ENCODE measurements around the gene KLHL35. TPM values are rescaled to one million over a fixed set of nuclear protein-coding genes. Genes with fewer than 3 reads are reported as not detected.

KLHL35 gene
- total and polyA plus RNA-seq, 2 experiments from 2014 or later: 0.10 to 0.28 TPM

DNA sequence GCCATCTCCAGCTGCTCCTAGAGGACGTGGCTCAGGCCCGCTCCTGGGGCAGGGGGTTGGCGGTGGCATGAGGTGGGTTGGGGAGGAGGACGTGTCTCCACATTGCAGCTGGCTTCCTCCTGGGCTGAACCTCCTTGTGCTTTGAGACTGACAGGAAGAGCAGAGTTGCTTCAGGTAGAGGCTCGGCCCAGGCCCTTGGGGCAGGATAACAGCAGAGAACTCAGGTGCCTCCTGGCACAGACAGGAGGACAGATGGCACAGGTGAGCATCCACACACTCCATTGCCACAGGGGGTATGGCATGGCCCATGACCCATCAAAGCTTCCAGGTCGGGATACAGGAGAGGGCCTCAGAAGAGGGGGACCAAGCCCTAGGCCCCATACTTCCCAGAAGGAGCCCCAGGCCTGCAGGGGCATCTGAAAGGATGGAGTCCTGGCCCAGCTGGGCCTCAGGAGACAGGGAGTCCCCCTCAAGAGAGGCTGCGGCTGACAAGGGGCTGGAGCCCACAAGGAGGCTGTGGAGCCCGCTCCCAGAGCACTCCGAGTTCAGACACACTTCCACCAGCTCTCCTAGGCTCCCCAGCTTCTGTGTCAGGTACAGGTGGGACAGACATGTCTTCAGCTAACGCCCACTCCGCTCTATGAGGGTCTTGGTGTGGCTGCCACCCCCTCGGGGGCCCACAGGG, 2.0 kb upstream of the KLHL35 start (continued):
- TF ChIP-seq, protein P1, sequence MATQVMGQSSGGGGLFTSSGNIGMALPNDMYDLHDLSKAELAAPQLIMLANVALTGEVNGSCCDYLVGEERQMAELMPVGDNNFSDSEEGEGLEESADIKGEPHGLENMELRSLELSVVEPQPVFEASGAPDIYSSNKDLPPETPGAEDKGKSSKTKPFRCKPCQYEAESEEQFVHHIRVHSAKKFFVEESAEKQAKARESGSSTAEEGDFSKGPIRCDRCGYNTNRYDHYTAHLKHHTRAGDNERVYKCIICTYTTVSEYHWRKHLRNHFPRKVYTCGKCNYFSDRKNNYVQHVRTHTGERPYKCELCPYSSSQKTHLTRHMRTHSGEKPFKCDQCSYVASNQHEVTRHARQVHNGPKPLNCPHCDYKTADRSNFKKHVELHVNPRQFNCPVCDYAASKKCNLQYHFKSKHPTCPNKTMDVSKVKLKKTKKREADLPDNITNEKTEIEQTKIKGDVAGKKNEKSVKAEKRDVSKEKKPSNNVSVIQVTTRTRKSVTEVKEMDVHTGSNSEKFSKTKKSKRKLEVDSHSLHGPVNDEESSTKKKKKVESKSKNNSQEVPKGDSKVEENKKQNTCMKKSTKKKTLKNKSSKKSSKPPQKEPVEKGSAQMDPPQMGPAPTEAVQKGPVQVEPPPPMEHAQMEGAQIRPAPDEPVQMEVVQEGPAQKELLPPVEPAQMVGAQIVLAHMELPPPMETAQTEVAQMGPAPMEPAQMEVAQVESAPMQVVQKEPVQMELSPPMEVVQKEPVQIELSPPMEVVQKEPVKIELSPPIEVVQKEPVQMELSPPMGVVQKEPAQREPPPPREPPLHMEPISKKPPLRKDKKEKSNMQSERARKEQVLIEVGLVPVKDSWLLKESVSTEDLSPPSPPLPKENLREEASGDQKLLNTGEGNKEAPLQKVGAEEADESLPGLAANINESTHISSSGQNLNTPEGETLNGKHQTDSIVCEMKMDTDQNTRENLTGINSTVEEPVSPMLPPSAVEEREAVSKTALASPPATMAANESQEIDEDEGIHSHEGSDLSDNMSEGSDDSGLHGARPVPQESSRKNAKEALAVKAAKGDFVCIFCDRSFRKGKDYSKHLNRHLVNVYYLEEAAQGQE (IDR thresholded peaks at IDR 0.05; ENCODE audit: unreplicated experiment): no peak
- TF ChIP-seq POLR2AphosphoS5 (IDR thresholded peaks at IDR 0.05; ENCODE audit: low read depth): no peak
- TF ChIP-seq, protein P2, sequence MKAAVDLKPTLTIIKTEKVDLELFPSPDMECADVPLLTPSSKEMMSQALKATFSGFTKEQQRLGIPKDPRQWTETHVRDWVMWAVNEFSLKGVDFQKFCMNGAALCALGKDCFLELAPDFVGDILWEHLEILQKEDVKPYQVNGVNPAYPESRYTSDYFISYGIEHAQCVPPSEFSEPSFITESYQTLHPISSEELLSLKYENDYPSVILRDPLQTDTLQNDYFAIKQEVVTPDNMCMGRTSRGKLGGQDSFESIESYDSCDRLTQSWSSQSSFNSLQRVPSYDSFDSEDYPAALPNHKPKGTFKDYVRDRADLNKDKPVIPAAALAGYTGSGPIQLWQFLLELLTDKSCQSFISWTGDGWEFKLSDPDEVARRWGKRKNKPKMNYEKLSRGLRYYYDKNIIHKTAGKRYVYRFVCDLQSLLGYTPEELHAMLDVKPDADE (IDR thresholded peaks at IDR 0.05): no peak
- no peak for TF ChIP-seq NANOG (IDR thresholded peaks at IDR 0.05; ENCODE audit: borderline replicate concordance)
- TF ChIP-seq ZNF331 (CRISPR knock-in tag; IDR thresholded peaks at IDR 0.05; ENCODE audit: low read depth): no peak
- no peak for TF ChIP-seq ZNF114 (CRISPR knock-in tag; IDR thresholded peaks at IDR 0.05)
- no peak for TF ChIP-seq JUNB (IDR thresholded peaks at IDR 0.05; ENCODE audit: unreplicated experiment)
- TF ChIP-seq EZH2phosphoT487 (IDR thresholded peaks at IDR 0.05; ENCODE audit: unreplicated experiment): no peak

DNA sequence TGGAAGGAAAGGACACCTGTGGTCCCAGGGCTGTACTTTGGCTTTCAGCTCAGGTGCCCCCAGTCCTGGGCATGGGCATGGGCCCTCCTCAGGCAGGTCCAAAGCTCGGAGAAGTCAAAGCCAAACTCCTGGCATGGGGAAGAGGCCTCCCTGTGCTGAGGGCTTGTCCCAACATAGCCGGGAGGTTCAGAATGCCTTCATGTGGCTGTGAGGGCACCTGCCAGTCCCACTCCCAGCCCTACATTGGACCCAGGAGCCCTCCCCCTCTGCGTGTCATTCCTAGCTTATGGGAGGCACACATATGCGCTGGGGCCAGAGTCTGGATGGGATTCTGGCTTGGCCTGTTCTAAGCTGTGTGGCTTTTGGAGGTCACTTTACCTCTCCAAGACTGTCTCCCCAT, 1.0 kb upstream of the KLHL35 start:
- peaks cover 8% of the 10 kb centered on the region for H3K9me3 Mint-ChIP-seq
- H3K4me3 Mint-ChIP-seq: no peak overlapping the region
- H3K4me1 ChIP-seq (ENCODE audit: insufficient read depth): peaks cover 13% of the 10 kb centered on the region
- no peak overlapping the region for H3K27ac ChIP-seq (ENCODE audit: low read depth)
- H4K20me1 ChIP-seq (replicated peaks; ENCODE audit: insufficient read depth): no peaks in the 10 kb centered on the region
- ATAC-seq (no peak), DNase-seq (ENCODE audit: low spot score) (no peak)
- no peak overlapping the region for H3K4me2 ChIP-seq
- no peak overlapping the region for H3K27ac Mint-ChIP-seq
- H3K36me3 Mint-ChIP-seq (ENCODE audit: low read depth): peaks cover 7% of the 10 kb centered on the region
- H2AFZ ChIP-seq: no peak overlapping the region
- peaks cover 48% of the 10 kb centered on the region for H3K27me3 Mint-ChIP-seq (ENCODE audit: insufficient read depth, low read depth, poor library complexity)
- peaks cover 45% of the 10 kb centered on the region for H3K27me3 ChIP-seq (ENCODE audit: insufficient read depth)
- peaks cover 39% of the 10 kb centered on the region for H3K4me1 Mint-ChIP-seq
- no peak overlapping the region for H3K4me3 ChIP-seq
- no peaks in the 10 kb centered on the region for H3K36me3 ChIP-seq (ENCODE audit: insufficient read depth)
- H3F3A ChIP-seq (replicated peaks; ENCODE audit: low read depth): peaks cover 5% of the 10 kb centered on the region; the same call in 1 of the 2 replicates
- H3K9me2 ChIP-seq (ENCODE audit: insufficient read depth): no peaks in the 10 kb centered on the region
- no peaks in the 10 kb centered on the region for H3K79me2 ChIP-seq (replicated peaks; ENCODE audit: insufficient read depth)
- TF ChIP-seq POLR2AphosphoS5 (IDR thresholded peaks at IDR 0.05; ENCODE audit: low read depth): no peak
- no peak for TF ChIP-seq EZH2 (IDR thresholded peaks at IDR 0.05; ENCODE audit: low read depth, unreplicated experiment)
- TF ChIP-seq, protein P2 (IDR thresholded peaks at IDR 0.05): no peak
- TF ChIP-seq STAT1 (IDR thresholded peaks at IDR 0.05; ENCODE audit: unreplicated experiment): no peak
- no peak for TF ChIP-seq JUNB (IDR thresholded peaks at IDR 0.05; ENCODE audit: unreplicated experiment)
- TF ChIP-seq, protein P3, sequence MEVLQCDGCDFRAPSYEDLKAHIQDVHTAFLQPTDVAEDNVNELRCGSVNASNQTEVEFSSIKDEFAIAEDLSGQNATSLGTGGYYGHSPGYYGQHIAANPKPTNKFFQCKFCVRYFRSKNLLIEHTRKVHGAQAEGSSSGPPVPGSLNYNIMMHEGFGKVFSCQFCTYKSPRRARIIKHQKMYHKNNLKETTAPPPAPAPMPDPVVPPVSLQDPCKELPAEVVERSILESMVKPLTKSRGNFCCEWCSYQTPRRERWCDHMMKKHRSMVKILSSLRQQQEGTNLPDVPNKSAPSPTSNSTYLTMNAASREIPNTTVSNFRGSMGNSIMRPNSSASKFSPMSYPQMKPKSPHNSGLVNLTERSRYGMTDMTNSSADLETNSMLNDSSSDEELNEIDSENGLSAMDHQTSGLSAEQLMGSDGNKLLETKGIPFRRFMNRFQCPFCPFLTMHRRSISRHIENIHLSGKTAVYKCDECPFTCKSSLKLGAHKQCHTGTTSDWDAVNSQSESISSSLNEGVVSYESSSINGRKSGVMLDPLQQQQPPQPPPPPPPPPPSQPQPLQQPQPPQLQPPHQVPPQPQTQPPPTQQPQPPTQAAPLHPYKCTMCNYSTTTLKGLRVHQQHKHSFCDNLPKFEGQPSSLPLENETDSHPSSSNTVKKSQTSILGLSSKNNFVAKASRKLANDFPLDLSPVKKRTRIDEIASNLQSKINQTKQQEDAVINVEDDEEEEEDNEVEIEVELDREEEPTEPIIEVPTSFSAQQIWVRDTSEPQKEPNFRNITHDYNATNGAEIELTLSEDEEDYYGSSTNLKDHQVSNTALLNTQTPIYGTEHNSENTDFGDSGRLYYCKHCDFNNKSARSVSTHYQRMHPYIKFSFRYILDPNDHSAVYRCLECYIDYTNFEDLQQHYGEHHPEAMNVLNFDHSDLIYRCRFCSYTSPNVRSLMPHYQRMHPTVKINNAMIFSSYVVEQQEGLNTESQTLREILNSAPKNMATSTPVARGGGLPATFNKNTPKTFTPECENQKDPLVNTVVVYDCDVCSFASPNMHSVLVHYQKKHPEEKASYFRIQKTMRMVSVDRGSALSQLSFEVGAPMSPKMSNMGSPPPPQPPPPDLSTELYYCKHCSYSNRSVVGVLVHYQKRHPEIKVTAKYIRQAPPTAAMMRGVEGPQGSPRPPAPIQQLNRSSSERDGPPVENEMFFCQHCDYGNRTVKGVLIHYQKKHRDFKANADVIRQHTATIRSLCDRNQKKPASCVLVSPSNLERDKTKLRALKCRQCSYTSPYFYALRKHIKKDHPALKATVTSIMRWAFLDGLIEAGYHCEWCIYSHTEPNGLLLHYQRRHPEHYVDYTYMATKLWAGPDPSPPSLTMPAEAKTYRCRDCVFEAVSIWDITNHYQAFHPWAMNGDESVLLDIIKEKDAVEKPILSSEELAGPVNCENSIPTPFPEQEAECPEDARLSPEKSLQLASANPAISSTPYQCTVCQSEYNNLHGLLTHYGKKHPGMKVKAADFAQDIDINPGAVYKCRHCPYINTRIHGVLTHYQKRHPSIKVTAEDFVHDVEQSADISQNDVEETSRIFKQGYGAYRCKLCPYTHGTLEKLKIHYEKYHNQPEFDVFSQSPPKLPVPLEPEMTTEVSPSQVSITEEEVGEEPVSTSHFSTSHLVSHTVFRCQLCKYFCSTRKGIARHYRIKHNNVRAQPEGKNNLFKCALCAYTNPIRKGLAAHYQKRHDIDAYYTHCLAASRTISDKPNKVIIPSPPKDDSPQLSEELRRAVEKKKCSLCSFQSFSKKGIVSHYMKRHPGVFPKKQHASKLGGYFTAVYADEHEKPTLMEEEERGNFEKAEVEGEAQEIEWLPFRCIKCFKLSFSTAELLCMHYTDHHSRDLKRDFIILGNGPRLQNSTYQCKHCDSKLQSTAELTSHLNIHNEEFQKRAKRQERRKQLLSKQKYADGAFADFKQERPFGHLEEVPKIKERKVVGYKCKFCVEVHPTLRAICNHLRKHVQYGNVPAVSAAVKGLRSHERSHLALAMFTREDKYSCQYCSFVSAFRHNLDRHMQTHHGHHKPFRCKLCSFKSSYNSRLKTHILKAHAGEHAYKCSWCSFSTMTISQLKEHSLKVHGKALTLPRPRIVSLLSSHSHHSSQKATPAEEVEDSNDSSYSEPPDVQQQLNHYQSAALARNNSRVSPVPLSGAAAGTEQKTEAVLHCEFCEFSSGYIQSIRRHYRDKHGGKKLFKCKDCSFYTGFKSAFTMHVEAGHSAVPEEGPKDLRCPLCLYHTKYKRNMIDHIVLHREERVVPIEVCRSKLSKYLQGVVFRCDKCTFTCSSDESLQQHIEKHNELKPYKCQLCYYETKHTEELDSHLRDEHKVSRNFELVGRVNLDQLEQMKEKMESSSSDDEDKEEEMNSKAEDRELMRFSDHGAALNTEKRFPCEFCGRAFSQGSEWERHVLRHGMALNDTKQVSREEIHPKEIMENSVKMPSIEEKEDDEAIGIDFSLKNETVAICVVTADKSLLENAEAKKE (CRISPR knock-in tag; IDR thresholded peaks at IDR 0.05): no peak
- no peak for TF ChIP-seq ZNF331 (CRISPR knock-in tag; IDR thresholded peaks at IDR 0.05; ENCODE audit: low read depth)
- TF ChIP-seq CREB1 (CRISPR knock-in tag; IDR thresholded peaks at IDR 0.05; ENCODE audit: low read depth): no peak

Measured in GM23338 (cell line).